ENCODE data around the gene MRS2. TPM values are rescaled to one million over a fixed set of nuclear protein-coding genes. Genes with fewer than 3 reads are reported as not detected.
"Not testable (repeated sequence)": the region's sequence is repeated elsewhere in the genome, so short reads cannot be mapped to it uniquely, and the experiment has no call there.

Gene MRS2
- total and polyA plus RNA-seq, 2 experiments from 2014 or later, result 34.9 to 45.9 TPM

- no peak overlapping the region for H3K4me3 ChIP-seq
- H3K27me3 ChIP-seq, result no peaks in the 10 kb centered on the region
- peaks cover 3% of the 10 kb centered on the region for H3K9me3 ChIP-seq (ENCODE audit: low read depth)
- H3K36me3 ChIP-seq, result no peaks in the 10 kb centered on the region
- DNase-seq (ENCODE audit: low read depth in 1 of 2, low spot score in 1 of 2), result peak in 1 of 2 donors; percentile 78
- H3K4me1 ChIP-seq (ENCODE audit: low read depth), result no peaks in the 10 kb centered on the region
- no peak overlapping the region for H3K27ac ChIP-seq
- no peak for TF ChIP-seq CTCF (IDR thresholded peaks at IDR 0.05; ENCODE audit: low read depth, low read length)
These were observed 7.8 kb upstream of the MRS2 start for GRCh38 chr6:24394780-24395437.

GRCh38 chr6:24396824-24397223, 5.9 kb upstream of the MRS2 start:
- no peak overlapping the region for H3K4me3 ChIP-seq
- TF ChIP-seq CTCF (IDR thresholded peaks at IDR 0.05; ENCODE audit: low read depth, low read length), result no peak
- no peaks in the 10 kb centered on the region for H3K36me3 ChIP-seq
- H3K27me3 ChIP-seq, result no peaks in the 10 kb centered on the region
- DNase-seq (ENCODE audit: low read depth in 1 of 2, low spot score in 1 of 2), result no peak
- peaks cover 3% of the 10 kb centered on the region for H3K9me3 ChIP-seq (ENCODE audit: low read depth)
- peaks cover 7% of the 10 kb centered on the region for H3K4me1 ChIP-seq (ENCODE audit: low read depth)
- H3K27ac ChIP-seq, result no peak overlapping the region

DNA sequence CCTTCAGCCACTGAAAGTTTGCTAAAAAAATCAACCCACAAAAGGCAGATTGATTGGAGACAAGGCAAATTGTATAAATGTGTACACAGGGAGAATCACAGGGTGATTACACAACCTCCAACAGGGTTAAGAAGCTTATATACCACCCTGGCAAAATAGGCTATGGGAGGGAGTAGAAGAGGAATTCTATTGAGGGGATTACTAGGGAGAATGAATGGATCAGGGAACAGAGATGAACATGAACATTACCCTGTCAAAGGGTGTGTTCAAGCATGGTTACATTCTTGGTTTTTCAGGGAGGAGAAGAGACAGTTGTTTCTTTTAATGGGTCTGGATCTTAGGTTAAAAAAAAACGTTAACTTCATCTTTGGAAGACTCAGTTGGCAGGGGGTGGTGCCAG, 5.1 kb upstream of the MRS2 start:
- Histone ChIP-seq H3K36me3 (no peaks in the 10 kb centered on the region), H3K4me1 (ENCODE audit: low read depth) (peaks cover 7% of the 10 kb centered on the region), H3K4me3 (no peak overlapping the region), H3K27ac (no peak overlapping the region), H3K27me3 (no peaks in the 10 kb centered on the region), H3K9me3 (ENCODE audit: low read depth) (peaks cover 3% of the 10 kb centered on the region)
- no peak for DNase-seq (ENCODE audit: low read depth in 1 of 2, low spot score in 1 of 2)
- TF ChIP-seq CTCF (IDR thresholded peaks at IDR 0.05; ENCODE audit: low read depth, low read length), result no peak

DNA sequence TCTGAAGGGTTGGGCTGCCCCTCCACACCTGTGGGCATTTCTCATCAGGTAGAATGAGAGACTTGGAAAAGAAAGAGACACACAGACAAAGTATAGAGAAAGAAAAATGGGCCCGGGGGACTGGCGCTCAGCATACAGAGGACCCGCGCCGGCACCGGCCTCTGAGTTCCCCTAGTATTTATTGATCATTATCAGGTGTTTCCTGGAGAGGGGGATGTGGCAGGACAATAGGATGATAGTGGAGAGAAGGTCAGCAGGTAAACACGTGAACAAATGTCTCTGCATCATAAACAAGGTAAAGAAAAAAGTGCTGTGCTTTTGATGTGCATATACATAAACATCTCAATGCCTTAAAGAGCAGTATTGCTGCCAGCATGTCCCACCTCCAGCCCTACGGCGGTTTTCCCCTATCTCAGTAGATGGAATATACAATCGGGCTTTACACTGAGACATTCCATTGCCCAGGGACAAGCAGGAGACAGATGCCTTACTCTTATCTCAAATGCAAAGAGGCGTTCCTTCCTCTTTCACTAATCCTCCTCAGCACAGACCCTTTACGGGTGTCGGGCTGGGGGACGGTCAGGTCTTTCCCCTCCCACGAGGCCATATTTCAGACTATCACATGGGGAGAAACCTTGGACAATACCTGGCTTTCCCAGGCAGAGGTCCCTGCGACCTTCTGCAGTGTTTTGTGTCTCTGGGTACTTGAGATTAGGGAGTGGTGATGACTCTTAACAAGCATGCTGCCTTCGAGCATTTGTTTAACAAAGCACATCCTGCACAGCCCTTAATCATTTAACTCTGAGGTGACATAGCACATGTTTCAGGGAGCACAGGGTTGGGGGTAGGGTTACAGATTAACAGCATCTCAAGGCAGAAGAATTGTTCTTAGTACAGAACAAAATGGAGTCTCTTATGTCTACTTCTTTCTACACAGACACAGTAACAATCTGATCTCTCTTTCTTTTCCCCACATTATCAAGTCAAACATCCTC, 2.4 kb upstream of the MRS2 start:
- H3K36me3 ChIP-seq; H3K9me3 ChIP-seq (ENCODE audit: low read depth); DNase-seq (ENCODE audit: low read depth in 1 of 2, low spot score in 1 of 2); H3K27me3 ChIP-seq; H3K4me3 ChIP-seq: not testable (repeated sequence)
- H3K4me1 ChIP-seq (ENCODE audit: low read depth), result peaks cover 20% of the 10 kb centered on the region
- H3K27ac ChIP-seq, result peak overlapping the region; percentile 13

DNA sequence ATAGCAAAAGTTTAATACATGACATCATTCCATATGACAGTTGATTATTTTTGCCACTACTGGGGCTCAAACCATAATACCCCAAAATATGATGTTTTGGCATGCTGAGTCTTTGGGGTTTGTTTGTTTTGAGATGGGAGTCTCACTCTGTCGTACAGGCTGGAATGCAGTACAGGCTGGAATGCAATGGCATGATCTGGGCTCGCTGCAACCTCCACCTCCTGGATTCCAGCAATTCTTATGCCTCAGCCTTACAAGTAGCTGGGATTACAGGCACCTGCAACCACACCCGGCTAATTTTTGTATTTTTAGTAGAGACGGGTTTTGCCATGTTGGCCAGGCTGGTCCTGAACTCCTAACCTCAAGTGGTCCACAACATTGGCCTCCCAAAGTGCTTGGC, 1.3 kb upstream of the MRS2 start:
- no peak overlapping the region for H3K4me3 ChIP-seq
- no peak for TF ChIP-seq CTCF (IDR thresholded peaks at IDR 0.05; ENCODE audit: low read depth, low read length)
- H3K36me3 ChIP-seq, result peaks cover 9% of the 10 kb centered on the region
- H3K27ac ChIP-seq, result no peak overlapping the region
- peaks cover 3% of the 10 kb centered on the region for H3K9me3 ChIP-seq (ENCODE audit: low read depth)
- peak in 1 of 2 donors; percentile 15 for DNase-seq (ENCODE audit: low read depth in 1 of 2, low spot score in 1 of 2)
- peaks cover 20% of the 10 kb centered on the region for H3K4me1 ChIP-seq (ENCODE audit: low read depth)
- no peaks in the 10 kb centered on the region for H3K27me3 ChIP-seq

DNA sequence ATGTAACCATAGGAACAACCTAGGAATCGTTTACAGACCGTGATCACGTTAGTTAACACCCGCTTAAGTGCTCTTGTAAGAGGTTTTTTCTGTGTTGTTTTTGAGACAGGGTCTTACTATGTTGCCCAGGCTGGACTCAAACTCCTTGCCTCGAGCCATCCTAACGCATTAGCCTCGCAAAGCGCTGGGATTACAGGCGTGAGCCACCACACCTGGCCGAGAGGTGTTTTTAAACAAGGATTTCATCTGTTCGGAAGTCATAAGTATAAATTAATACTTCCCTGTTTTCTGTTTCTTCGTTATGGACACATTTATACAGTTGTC, 727 bp downstream of the MRS2 start:
- H3K36me3 ChIP-seq, result peaks cover 22% of the 10 kb centered on the region
- H3K9me3 ChIP-seq (ENCODE audit: low read depth), result no peaks in the 10 kb centered on the region
- H3K27ac ChIP-seq, result peak overlapping the region; percentile 88
- no peaks in the 10 kb centered on the region for H3K27me3 ChIP-seq
- H3K4me1 ChIP-seq (ENCODE audit: low read depth), result peaks cover 20% of the 10 kb centered on the region
- no peak for TF ChIP-seq CTCF (IDR thresholded peaks at IDR 0.05; ENCODE audit: low read depth, low read length)
- no peak for DNase-seq (ENCODE audit: low read depth in 1 of 2, low spot score in 1 of 2)
- peak overlapping the region; percentile 92 for H3K4me3 ChIP-seq
